Measurements from ENCODE around the gene RASAL3. TPM values are rescaled to one million over a fixed set of nuclear protein-coding genes. Genes with fewer than 3 reads are reported as not detected.

The RASAL3 gene
- total RNA-seq, 2 donors from 2014 or later, result 2.8 to 4.3 TPM

DNA sequence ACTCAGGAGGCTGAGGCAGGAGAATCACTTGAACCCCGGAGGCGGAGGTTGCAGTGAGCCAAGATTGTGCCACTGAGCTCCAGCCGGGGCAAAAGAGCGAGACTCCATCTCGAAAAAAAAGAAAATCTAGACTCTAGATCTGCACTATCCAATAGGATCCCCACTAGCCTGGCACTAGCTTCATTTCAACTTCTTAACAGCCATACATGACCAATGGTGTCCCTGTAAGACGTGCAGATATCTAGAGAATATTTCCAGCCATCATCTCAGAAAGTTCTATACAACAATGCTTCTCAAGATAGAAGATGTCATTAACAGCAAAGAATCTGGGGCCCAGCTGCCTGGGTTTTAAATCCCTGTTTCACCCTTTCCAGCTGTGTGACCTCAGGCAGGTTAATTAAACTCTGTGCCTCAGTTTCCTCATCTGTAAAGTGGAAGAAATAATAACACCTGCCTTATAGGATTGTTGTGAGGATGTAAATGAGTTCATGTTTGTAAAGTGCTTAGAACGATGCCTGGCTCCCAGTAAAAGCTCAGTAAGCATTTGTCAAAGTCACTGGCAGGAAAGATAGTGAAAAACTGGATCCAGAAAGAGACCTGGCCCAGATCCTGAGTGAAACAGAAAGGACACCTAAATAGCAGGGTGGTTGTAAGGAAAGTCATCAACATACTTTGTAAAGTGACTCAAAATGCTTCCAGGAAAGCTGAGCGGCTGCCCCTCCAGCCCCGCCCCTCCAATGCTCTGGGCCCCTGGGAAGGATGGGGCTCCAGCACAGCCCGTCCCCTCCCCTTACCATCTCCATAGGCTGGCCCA is 28.1 kb downstream of the RASAL3 start:
- 90% methylated on average over 10 of the region's 10 CpGs for WGBS
- no peak for DNase-seq (ENCODE audit: low spot score)
- no peaks in the 10 kb centered on the region for H3K36me3 ChIP-seq
- H3K27me3 ChIP-seq (replicated peaks; ENCODE audit: insufficient read depth), result no peaks in the 10 kb centered on the region
- peaks cover 13% of the 10 kb centered on the region for H3K4me1 ChIP-seq (replicated peaks)
- H3K27ac ChIP-seq, result no peak overlapping the region
- TF ChIP-seq POLR2A (IDR thresholded peaks at IDR 0.05) (no peak), CTCF (IDR thresholded peaks at IDR 0.05) (no peak), POLR2AphosphoS5 (IDR thresholded peaks at IDR 0.05) (no peak)
- H3K4me3 ChIP-seq, result no peak overlapping the region
- intact Hi-C loops (cut with DNase I), result loop anchor here (5.0 kb wide), 1 partner anchor 174 kb away; no protein-coding TSS in a partner anchor
- no peaks in the 10 kb centered on the region for H3K9me3 ChIP-seq

GRCh38 chr19:15433519-15434069 is 30.8 kb downstream of the RASAL3 start:
- Histone ChIP-seq H3K9me3 (no peaks in the 10 kb centered on the region), H3K36me3 (peaks cover 0 to 10% of the 10 kb centered on the region in 2 donors), H3K27me3 (replicated peaks; ENCODE audit: insufficient read depth) (no peaks in the 10 kb centered on the region), H3K27ac (peak overlapping the region; percentile 87 to 88), H3K4me1 (replicated peaks) (peaks cover 18% of the 10 kb centered on the region), H3K4me3 (peak overlapping the region; percentile 78 to 85)
- no peak for DNase-seq (ENCODE audit: low spot score)
- 58% methylated on average over 8 of the region's 8 CpGs for WGBS
- TF ChIP-seq POLR2AphosphoS5 (IDR thresholded peaks at IDR 0.05) (no peak), CTCF (IDR thresholded peaks at IDR 0.05) (no peak), POLR2A (IDR thresholded peaks at IDR 0.05) (no peak)
- intact Hi-C loops (cut with DNase I), result loop anchor here (5.0 kb wide), 1 partner anchor 56 kb away; the partner anchor contains the start of gene AKAP8

DNA sequence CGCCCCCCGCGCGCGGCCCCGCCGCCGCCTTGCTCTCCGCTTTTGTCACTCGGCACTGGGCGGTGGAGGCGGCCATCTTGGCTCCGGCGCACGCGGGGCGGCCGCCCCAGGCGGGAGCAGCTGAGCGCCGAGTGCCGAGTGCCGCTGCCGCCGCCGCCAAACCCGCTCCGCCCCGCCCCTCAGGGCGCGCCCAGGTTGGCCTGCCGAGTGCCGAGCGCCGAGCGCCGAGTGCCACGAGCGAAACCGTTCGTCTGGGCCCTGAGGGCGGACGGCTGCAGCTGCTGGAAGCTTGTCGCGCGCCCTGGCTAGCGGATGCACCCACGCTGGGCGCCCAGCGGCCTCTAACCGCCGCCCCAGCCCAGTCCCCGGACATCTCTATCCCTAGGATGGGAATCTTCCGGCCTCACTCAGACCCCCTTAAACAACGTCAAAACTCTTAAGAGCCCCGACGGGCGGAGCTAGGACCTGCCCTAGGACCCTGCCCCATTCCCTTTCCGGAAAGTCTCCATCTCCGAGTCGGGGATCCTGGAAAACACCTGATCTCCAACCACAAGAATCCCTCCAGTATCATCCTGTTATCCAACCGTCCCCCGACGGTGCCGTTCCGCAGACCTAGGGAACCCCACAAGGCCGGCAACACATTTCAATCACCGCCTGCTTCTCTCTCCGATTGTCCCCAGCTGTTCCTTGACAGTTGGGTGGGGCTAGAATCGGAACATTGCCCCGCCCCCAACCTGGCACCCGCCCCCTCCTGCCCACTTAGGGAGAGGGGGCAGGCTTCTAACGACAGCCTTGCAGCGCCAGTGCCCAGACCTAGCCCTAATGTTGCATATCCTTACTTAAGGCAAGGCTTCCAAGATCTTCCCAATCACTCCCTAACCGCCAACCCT is 31.5 kb downstream of the RASAL3 start:
- Histone ChIP-seq H3K27ac (peak overlapping the region; percentile 87 to 88), H3K4me3 (peak overlapping the region; percentile 78 to 85), H3K27me3 (replicated peaks; ENCODE audit: insufficient read depth) (no peaks in the 10 kb centered on the region), H3K36me3 (peaks cover 0 to 10% of the 10 kb centered on the region in 2 donors), H3K4me1 (replicated peaks) (peaks cover 18% of the 10 kb centered on the region), H3K9me3 (no peaks in the 10 kb centered on the region)
- under 1% methylated on average over 48 of the region's 75 CpGs for WGBS
- intact Hi-C loops (cut with DNase I), result loop anchor here (5.0 kb wide), 1 partner anchor 56 kb away; the partner anchor contains the start of gene AKAP8
- TF ChIP-seq POLR2A (IDR thresholded peaks at IDR 0.05), result no peak
- TF ChIP-seq CTCF (IDR thresholded peaks at IDR 0.05), result no peak
- TF ChIP-seq POLR2AphosphoS5 (IDR thresholded peaks at IDR 0.05), result peak; percentile 33
- DNase-seq (ENCODE audit: low spot score), result peak; percentile 84

DNA sequence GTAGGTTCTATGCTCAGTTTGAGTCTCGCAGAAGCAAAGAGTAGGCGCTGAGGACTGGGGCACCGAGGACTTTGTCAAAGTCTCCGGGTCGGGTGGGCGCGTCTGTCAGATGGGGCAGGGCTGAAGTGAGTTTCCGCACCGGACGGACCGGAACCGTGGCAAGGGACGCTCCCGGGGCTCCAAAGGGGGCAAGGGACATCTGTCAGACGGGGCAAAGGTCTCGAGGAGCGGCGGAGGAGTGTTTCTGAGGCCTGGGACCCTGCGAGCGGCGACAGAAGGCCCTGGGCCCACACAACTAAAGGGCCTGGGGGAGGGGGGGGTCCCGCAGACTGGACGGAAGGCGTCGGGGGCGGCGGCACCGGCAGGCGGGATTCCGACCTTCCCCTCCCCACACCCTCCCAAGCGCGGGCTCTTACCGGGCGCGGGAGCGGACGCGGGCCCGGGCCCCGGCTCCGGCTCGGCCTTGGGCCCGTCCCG is 32.3 kb downstream of the RASAL3 start:
- Histone ChIP-seq H3K4me3 (peak overlapping the region; percentile 78 to 85), H3K27me3 (replicated peaks; ENCODE audit: insufficient read depth) (no peaks in the 10 kb centered on the region), H3K36me3 (peaks cover 0 to 10% of the 10 kb centered on the region in 2 donors), H3K27ac (peak overlapping the region; percentile 15 to 49), H3K4me1 (replicated peaks) (peaks cover 18% of the 10 kb centered on the region), H3K9me3 (no peaks in the 10 kb centered on the region)
- 0% methylated on average over 18 of the region's 44 CpGs for WGBS
- DNase-seq (ENCODE audit: low spot score), result no peak
- intact Hi-C loops (cut with DNase I), result loop anchor here (5.0 kb wide), 1 partner anchor 55 kb away; the partner anchor contains the start of gene AKAP8
- TF ChIP-seq POLR2AphosphoS5 (IDR thresholded peaks at IDR 0.05), result no peak
- TF ChIP-seq CTCF (IDR thresholded peaks at IDR 0.05), result no peak
- no peak for TF ChIP-seq POLR2A (IDR thresholded peaks at IDR 0.05)
